HEK293 (cell line): ENCODE data around the gene KCNAB1.

Source experiments
- CTCF ChIA-PET: fragments of 350-600 bp; formaldehyde crosslinking; extraction: SDS; loops from one replicate; lab custom pipeline; 2021; ENCODE audit warnings: antibody characterized with exemption; lab: Yijun Ruan, JAX
- POLR2A ChIA-PET: fragments of 300-600 bp; formaldehyde crosslinking; extraction: SDS; loops from one replicate; lab custom pipeline; 2020; ENCODE audit warnings: antibody characterized with exemption, inconsistent platforms; lab: Yijun Ruan, JAX
- H3K27ac ChIP-seq: fragments of 200-500 bp; sonication (Bioruptor generic); 2 replicates; pipeline ENCODE4 v1.5.1; 2014; ENCODE audit warnings: low read depth, low read length, control low read depth, inconsistent platforms; ENCODE audit errors: extremely low read depth
- H3K36me3 ChIP-seq, 2 experiments: fragments of 200-500 bp in 1 of 2; sonication (Bioruptor generic) in 1 of 2; 1 replicate in 1 of 2; 2 replicates in 1 of 2; pipeline ENCODE4 v1.5.1; 2014 to 2017; ENCODE audit warnings: inconsistent platforms in 2 of 2, low read length in 2 of 2; ENCODE audit not compliant: control insufficient read depth in 2 of 2, insufficient read depth in 1 of 2
- H3K4me1 ChIP-seq: fragments of 200-500 bp; sonication (Bioruptor generic); 2 replicates; pipeline ENCODE4 v1.5.1; 2014; ENCODE audit warnings: mild to moderate bottlenecking, low read length, inconsistent platforms; ENCODE audit not compliant: control insufficient read depth, insufficient read depth
- H3K4me3 ChIP-seq: 2 replicates; pipeline ENCODE4 v1.5.1; 2011; ENCODE audit warnings: low read depth, mild to moderate bottlenecking, control low read depth, low read length, moderate library complexity
- H3K9me3 ChIP-seq: fragments of 200-500 bp; sonication (Bioruptor generic); 2 replicates; pipeline ENCODE4 v1.5.1; 2014; ENCODE audit warnings: low read depth, low read length, inconsistent platforms; ENCODE audit not compliant: control insufficient read depth, insufficient read depth
- BCL6B ChIP-seq: fragments of 450-650 bp; formaldehyde crosslinking; IDR thresholded peaks from 2 replicates; pipeline ENCODE4 v1.5.1; 2017; ENCODE audit warnings: missing biosample characterization, missing genetic modification characterization
- KLF16 ChIP-seq: fragments of 450-650 bp; formaldehyde crosslinking; IDR thresholded peaks from 2 replicates; pipeline ENCODE4 v1.5.1; 2017; ENCODE audit warnings: missing biosample characterization, missing genetic modification characterization
- MZF1 ChIP-seq: fragments of 450-650 bp; formaldehyde crosslinking; IDR thresholded peaks from 2 replicates; pipeline ENCODE4 v1.5.1; 2017; ENCODE audit warnings: missing biosample characterization, missing genetic modification characterization, borderline replicate concordance
- PBX3 ChIP-seq: sonication (generic); formaldehyde crosslinking; IDR thresholded peaks from 2 replicates; pipeline ENCODE4 v1.8.1; 2022; ENCODE audit warnings: mild to moderate bottlenecking, moderate library complexity, missing genetic modification reagents
- SCRT1 ChIP-seq: fragments of 450-650 bp; formaldehyde crosslinking; IDR thresholded peaks from 2 replicates; pipeline ENCODE4 v1.5.1; 2016; ENCODE audit warnings: missing biosample characterization, missing genetic modification characterization, borderline replicate concordance
- ZBTB11 ChIP-seq: fragments of 450-650 bp; formaldehyde crosslinking; conservative IDR thresholded peaks from 2 replicates; pipeline ENCODE4 v1.5.1; 2016; ENCODE audit warnings: low read depth, missing biosample characterization, missing genetic modification characterization
- ZNF2 ChIP-seq: fragments of 450-650 bp; formaldehyde crosslinking; IDR thresholded peaks from 2 replicates; pipeline ENCODE4 v1.5.1; 2016; ENCODE audit warnings: missing biosample characterization, missing genetic modification characterization
- ZNF449 ChIP-seq: fragments of 450-650 bp; formaldehyde crosslinking; IDR thresholded peaks from 2 replicates; pipeline ENCODE4 v1.5.1; 2017; ENCODE audit warnings: missing biosample characterization, mild to moderate bottlenecking, missing genetic modification characterization, moderate library complexity
- ZNF530 ChIP-seq: fragments of 450-650 bp; formaldehyde crosslinking; IDR thresholded peaks from 2 replicates; pipeline ENCODE4 v1.5.1; 2016; ENCODE audit warnings: low read depth, missing biosample characterization, missing genetic modification characterization
- ZNF548 ChIP-seq: fragments of 450-650 bp; formaldehyde crosslinking; IDR thresholded peaks from 2 replicates; pipeline ENCODE4 v1.5.1; 2016; ENCODE audit warnings: missing biosample characterization, missing genetic modification characterization
- ZNF549 ChIP-seq: fragments of 450-650 bp; IDR thresholded peaks from 2 replicates; pipeline ENCODE4 v1.5.1; 2018; ENCODE audit warnings: missing biosample characterization, missing genetic modification characterization, mild to moderate bottlenecking, inconsistent platforms, moderate library complexity
- ZNF555 ChIP-seq: fragments of 450-650 bp; formaldehyde crosslinking; conservative IDR thresholded peaks from 2 replicates; pipeline ENCODE4 v1.5.1; 2017; ENCODE audit warnings: missing biosample characterization, mild to moderate bottlenecking, missing genetic modification characterization, inconsistent platforms
- ZNF560 ChIP-seq: fragments of 450-650 bp; formaldehyde crosslinking; IDR thresholded peaks from 2 replicates; pipeline ENCODE4 v1.5.1; 2017; ENCODE audit warnings: missing biosample characterization, missing genetic modification characterization, borderline replicate concordance
- ZNF600 ChIP-seq: fragments of 450-650 bp; formaldehyde crosslinking; IDR thresholded peaks from 2 replicates; pipeline ENCODE4 v1.5.1; 2016; ENCODE audit warnings: missing biosample characterization, missing genetic modification characterization
- ZNF624 ChIP-seq: fragments of 450-650 bp; formaldehyde crosslinking; IDR thresholded peaks from 2 replicates; pipeline ENCODE4 v1.5.1; 2017; ENCODE audit warnings: missing biosample characterization, missing genetic modification characterization
- ZNF677 ChIP-seq: fragments of 450-650 bp; IDR thresholded peaks from 2 replicates; pipeline ENCODE4 v1.5.0; 2018; ENCODE audit warnings: missing biosample characterization, mild to moderate bottlenecking, missing genetic modification characterization, moderate library complexity
- ZNF704 ChIP-seq: fragments of 450-650 bp; formaldehyde crosslinking; IDR thresholded peaks from 2 replicates; pipeline ENCODE4 v1.5.1; 2016; ENCODE audit warnings: missing biosample characterization, missing genetic modification characterization

KCNAB1 gene

GRCh38 chr3:156551746-156552145, 431.4 kb downstream of the KCNAB1 start:
- Histone ChIP-seq H3K4me3 (no peak overlapping the region), H3K9me3 (no peaks in the 10 kb centered on the region), H3K4me1 (no peaks in the 10 kb centered on the region), H3K27ac (no peak overlapping the region), H3K36me3 (peaks cover 0 to 65% of the 10 kb centered on the region in 2 experiments; a peak in 1 of 3 replicates)
- ChIA-PET CTCF (no interaction called here), POLR2A (no interaction called here)
- TF ChIP-seq ZNF600 = no peak
- TF ChIP-seq MZF1 (tag by site-specific recombination) = no peak
- no peak for TF ChIP-seq ZNF548 (tag by site-specific recombination)
- no peak for TF ChIP-seq ZNF624 (tag by site-specific recombination)
- TF ChIP-seq ZNF549 (tag by site-specific recombination) = no peak
- TF ChIP-seq BCL6B (tag by site-specific recombination) = no peak
- TF ChIP-seq ZNF677 (tag by site-specific recombination) = no peak
- TF ChIP-seq ZBTB11 (tag by site-specific recombination) = no peak
- no peak for TF ChIP-seq KLF16
- no peak for TF ChIP-seq ZNF555 (tag by site-specific recombination)
- TF ChIP-seq PBX3 (CRISPR knock-in tag) = no peak
- no peak for TF ChIP-seq ZNF560 (tag by site-specific recombination)
- TF ChIP-seq SCRT1 (tag by site-specific recombination) = no peak
- TF ChIP-seq ZNF2 (tag by site-specific recombination) = no peak
- TF ChIP-seq ZNF704 (tag by site-specific recombination) = no peak
- TF ChIP-seq ZNF449 (tag by site-specific recombination) = no peak
- no peak for TF ChIP-seq ZNF530 (tag by site-specific recombination)
